RWPE1 (cell line): ENCODE results near the gene KYAT1.

Experiments used
- CTCF ChIA-PET: fragments of 350-600 bp; sonication (Branson Sonifier 250); formaldehyde crosslinking; extraction: SDS; loops from one replicate; lab custom pipeline; 2021; lab: Yijun Ruan, JAX
- POLR2A ChIA-PET: fragments of 400-600 bp; formaldehyde crosslinking; extraction: SDS; loops from one replicate; lab custom pipeline; 2020; ENCODE audit warnings: antibody characterized with exemption; ENCODE audit not compliant: low non-redundant PET; lab: Yijun Ruan, JAX
- DNase-seq: peaks from one replicate; pipeline ENCODE4 v3.0.0; 2012; ENCODE audit warnings: low spot score
- H3K27ac ChIP-seq: fragments of 450-650 bp; 2 replicates; pipeline ENCODE4 v1.5.1; 2017
- TF ChIP-seq, protein P1 (sequence below): fragments of 450-650 bp; conservative IDR thresholded peaks from 2 replicates; pipeline ENCODE4 v1.5.1; 2017; ENCODE audit warnings: low read depth, mild to moderate bottlenecking

Gene KYAT1

DNA sequence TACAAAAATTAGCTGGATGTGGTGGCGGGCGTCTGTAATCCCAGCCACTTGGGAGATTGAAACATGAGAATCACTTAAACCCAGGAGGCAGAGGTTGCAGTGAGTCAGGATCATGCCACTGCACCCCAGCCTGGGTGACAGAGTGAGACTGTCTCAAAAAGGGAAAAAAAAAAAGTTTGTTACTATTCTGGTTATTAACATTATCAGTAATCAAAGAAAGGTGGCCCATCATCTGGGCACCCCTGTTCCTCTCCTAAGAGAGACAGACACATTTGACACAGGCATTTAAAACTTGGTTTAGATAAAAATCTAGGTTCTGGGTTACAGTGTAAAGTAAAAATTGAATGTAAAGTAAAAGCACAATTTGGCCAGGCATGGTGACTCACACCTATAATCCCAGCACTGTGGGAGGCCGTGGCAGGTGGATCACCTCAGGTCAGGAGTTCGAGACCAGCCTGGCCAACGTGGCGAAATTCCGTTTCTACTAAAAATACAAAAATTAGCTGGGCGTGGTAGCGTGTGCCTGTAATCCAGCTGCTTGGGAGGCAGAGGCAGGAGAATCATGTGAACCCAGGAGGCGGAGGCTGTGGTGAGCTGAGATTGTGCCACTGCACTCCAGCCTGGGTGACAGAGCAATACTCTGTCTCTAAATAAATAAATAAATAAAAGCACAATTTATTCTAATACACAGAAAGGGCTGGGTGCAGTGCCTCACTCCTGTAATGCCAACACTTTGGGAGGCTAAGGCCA is 22.3 kb upstream of the KYAT1 start:
- POLR2A ChIA-PET: no interaction called here
- TF ChIP-seq, protein P1, sequence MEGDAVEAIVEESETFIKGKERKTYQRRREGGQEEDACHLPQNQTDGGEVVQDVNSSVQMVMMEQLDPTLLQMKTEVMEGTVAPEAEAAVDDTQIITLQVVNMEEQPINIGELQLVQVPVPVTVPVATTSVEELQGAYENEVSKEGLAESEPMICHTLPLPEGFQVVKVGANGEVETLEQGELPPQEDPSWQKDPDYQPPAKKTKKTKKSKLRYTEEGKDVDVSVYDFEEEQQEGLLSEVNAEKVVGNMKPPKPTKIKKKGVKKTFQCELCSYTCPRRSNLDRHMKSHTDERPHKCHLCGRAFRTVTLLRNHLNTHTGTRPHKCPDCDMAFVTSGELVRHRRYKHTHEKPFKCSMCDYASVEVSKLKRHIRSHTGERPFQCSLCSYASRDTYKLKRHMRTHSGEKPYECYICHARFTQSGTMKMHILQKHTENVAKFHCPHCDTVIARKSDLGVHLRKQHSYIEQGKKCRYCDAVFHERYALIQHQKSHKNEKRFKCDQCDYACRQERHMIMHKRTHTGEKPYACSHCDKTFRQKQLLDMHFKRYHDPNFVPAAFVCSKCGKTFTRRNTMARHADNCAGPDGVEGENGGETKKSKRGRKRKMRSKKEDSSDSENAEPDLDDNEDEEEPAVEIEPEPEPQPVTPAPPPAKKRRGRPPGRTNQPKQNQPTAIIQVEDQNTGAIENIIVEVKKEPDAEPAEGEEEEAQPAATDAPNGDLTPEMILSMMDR: no peak
- CTCF ChIA-PET: interaction anchor here (0.7 to 1.0 kb wide), 2 partner anchors 14 to 72 kb away, joined by 3 to 4 read pairs; no protein-coding TSS in a partner anchor
- H3K27ac ChIP-seq: peak overlapping the region; percentile 99
- no peak for DNase-seq

DNA sequence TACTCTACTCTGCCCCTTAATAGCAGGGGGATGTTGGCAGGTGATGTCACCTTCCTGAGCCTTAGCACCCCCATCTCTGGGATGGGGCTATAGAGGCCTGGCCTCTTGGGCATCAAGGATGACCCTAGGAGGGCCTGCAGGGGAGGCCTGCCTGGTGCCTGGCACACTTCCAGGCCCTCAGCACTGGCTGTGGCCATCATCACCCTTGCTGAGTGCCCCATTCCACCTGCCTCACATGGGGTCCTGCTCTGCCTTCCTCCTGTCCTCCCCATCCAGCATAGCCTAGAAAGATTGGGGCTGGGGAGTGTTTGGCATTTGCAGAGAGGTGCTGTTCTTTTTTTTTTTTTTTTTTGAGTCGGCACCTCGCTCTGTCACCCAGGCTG is 21.3 kb upstream of the KYAT1 start:
- ChIA-PET POLR2A (interaction anchor here (0.8 to 0.9 kb wide), 2 partner anchors 13 to 85 kb away, joined by 3 to 4 read pairs; partner anchors contain the start of gene ENDOG), CTCF (interaction anchor here (0.6 to 1.3 kb wide), 2 partner anchors 25 to 48 kb away, joined by 3 to 4 read pairs; no protein-coding TSS in a partner anchor)
- H3K27ac ChIP-seq: peak overlapping the region; percentile 99
- DNase-seq: no peak
- TF ChIP-seq, protein P1: no peak

- POLR2A ChIA-PET: interaction anchor here (0.5 to 0.9 kb wide), 4 partner anchors 12 to 84 kb away, joined by 3 to 6 read pairs (median 4); partner anchors contain the start of gene ENDOG
- TF ChIP-seq, protein P1: no peak
- CTCF ChIA-PET: interaction anchor here (0.6 to 1.3 kb wide), 3 partner anchors 26 to 47 kb away, joined by 3 to 4 read pairs (median 3); no protein-coding TSS in a partner anchor
- H3K27ac ChIP-seq: peak overlapping the region; percentile 99
- peak; percentile 74 for DNase-seq
Observed at GRCh38 chr9:128902351-128903078, 20.8 kb upstream of the KYAT1 start.

DNA sequence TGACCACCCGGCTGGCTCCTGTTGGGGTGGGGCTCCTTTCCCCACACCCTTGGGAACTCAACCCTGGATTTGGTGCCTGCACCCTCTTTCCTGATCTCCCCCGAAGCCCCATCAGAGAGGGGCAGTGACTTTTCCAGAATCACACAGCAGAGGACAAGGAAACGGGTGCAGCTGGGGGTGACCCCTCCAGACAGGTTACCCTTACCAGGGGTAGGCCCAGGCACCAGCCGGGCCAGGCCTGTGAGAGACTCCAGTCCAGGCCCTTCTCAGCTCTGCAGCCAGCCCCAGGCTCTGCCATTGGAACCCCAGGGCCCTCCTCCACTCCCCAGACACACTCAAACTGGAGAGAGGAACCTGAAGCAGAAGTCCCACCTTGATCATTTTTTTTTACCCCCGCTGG is 20.1 kb upstream of the KYAT1 start:
- TF ChIP-seq, protein P1: no peak
- ChIA-PET POLR2A (interaction anchor here (0.6 kb wide), 1 partner anchor 41 kb away, joined by 4 read pairs; no protein-coding TSS in a partner anchor), CTCF (interaction anchor here (0.7 to 2.2 kb wide), 4 partner anchors 12 to 47 kb away, joined by 3 to 9 read pairs (median 4); partner anchors contain the start of gene PHYHD1)
- H3K27ac ChIP-seq: peak overlapping the region; percentile 99
- no peak for DNase-seq

DNA sequence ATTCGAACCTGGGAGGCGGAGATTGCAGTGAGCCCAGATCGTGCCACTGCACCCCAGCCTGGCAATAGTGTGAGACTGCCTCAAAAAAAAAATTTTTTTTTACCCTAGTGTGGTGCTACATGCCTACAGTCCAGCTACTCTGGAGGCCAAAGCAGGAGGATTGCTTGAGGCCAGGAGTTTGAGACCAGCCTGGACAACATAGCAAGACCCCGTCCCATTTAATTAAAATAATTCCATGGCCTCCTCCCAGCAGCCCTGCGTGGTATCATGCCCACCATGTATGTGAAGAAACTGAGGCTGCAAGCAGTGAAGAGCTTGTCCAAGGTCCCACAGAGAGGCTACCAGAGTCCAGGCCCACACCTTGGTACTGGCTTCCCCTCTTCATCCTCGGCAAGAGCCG is 19.6 kb upstream of the KYAT1 start:
- POLR2A ChIA-PET: interaction anchor here (0.6 kb wide), 1 partner anchor 41 kb away, joined by 4 read pairs; no protein-coding TSS in a partner anchor
- peak overlapping the region; percentile 99 for H3K27ac ChIP-seq
- TF ChIP-seq, protein P1: no peak
- CTCF ChIA-PET: interaction anchor here (0.7 to 2.2 kb wide), 2 partner anchors 11 to 19 kb away, joined by 4 to 9 read pairs; partner anchors contain the start of gene PHYHD1
- no peak for DNase-seq
